Neural cell (in vitro differentiated cells): ENCODE data around the gene CETP.

Experiments used
- CTCF ChIP-seq: fragments of 450-650 bp; IDR thresholded peaks from 2 replicates; pipeline ENCODE4 v1.5.1; 2014; ENCODE audit warnings: antibody characterized with exemption, mild to moderate bottlenecking, moderate library complexity; ENCODE audit not compliant: poor library complexity, severe bottlenecking
- EZH2 ChIP-seq: fragments of 200-600, 300-800 bp; shearing (Covaris generic), sonication (generic); IDR thresholded peaks from 2 replicates; pipeline ENCODE4 v1.6.1; 2014; ENCODE audit warnings: antibody characterized with exemption, low read length, borderline replicate concordance, mild to moderate bottlenecking; ENCODE audit not compliant: insufficient read depth, poor library complexity, severe bottlenecking

DNA sequence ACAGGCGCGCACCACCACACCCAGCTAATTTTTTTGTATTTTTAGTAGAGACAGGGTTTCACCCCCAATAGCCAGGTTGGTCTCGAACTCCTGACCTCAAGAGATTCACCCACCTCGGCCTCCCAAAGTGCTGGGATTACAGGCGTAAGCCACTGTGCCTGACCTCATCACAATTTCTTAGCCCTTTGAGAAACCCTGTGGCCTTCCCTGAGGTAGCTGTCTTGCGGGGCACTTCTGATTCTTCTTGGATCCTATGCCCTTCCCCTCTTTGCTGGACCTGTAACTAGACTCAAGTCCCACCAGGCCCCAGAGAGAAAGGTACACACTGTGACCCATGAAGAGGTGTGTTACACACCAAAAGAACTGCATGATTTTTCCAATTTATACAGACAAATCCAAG is 13.5 kb upstream of the CETP start:
- TF ChIP-seq CTCF (no peak), EZH2 (no peak)
